Fibroblast of skin of back (primary cell): ENCODE measurements around the gene NUP50.
"Not testable (repeated sequence)": the region's sequence is repeated elsewhere in the genome, so short reads cannot be mapped to it uniquely, and the experiment has no call there.

ENCODE experiments used
- DNase-seq: peaks from one replicate; pipeline ENCODE4 v3.0.0-alpha.2; 2013

Gene NUP50

GRCh38 chr22:45159652-45160462 lies 3.9 kb upstream of the NUP50 start:
- DNase-seq = peak; percentile 25

- DNase-seq = no peak
These were observed 1.2 kb upstream of the NUP50 start for GRCh38 chr22:45162531-45162930.

GRCh38 chr22:45163099-45163450 lies 650 bp upstream of the NUP50 start:
- peak; percentile 45 for DNase-seq

GRCh38 chr22:45164270-45165088 lies 754 bp downstream of the NUP50 start:
- no peak for DNase-seq

- no peak for DNase-seq
These were observed 3.2 kb downstream of the NUP50 start for GRCh38 chr22:45166932-45167331.

GRCh38 chr22:45169591-45170466 lies 6.1 kb downstream of the NUP50 start:
- no peak for DNase-seq

- DNase-seq = no peak
These were observed 8.1 kb downstream of the NUP50 start for GRCh38 chr22:45171830-45172229.

GRCh38 chr22:45172881-45173585 lies 9.3 kb downstream of the NUP50 start:
- no peak for DNase-seq

- no peak for DNase-seq
These were observed 15.7 kb downstream of the NUP50 start for GRCh38 chr22:45179276-45180049.

- DNase-seq = no peak
These were observed 16.5 kb downstream of the NUP50 start for GRCh38 chr22:45180146-45180679.

GRCh38 chr22:45181240-45181639 lies 17.5 kb downstream of the NUP50 start:
- DNase-seq = no peak

- DNase-seq = no peak
These were observed 18.0 kb downstream of the NUP50 start for GRCh38 chr22:45181766-45182165.

- no peak for DNase-seq
These were observed 20.2 kb downstream of the NUP50 start for GRCh38 chr22:45183974-45184373.

- DNase-seq = no peak
These were observed 22.2 kb downstream of the NUP50 start for GRCh38 chr22:45185718-45186514.

GRCh38 chr22:45187891-45188290 lies 24.2 kb downstream of the NUP50 start:
- DNase-seq = no peak

- DNase-seq = no peak
These were observed 25.1 kb downstream of the NUP50 start for GRCh38 chr22:45188779-45189178.

- DNase-seq = no peak
These were observed 26.6 kb downstream of the NUP50 start for GRCh38 chr22:45190202-45190872.

- not testable (repeated sequence) for DNase-seq
These were observed 28.0 kb downstream of the NUP50 start for GRCh38 chr22:45191746-45192145.

- DNase-seq = no peak
These were observed 29.0 kb downstream of the NUP50 start for GRCh38 chr22:45192701-45193187.
